Activated CD8-positive, alpha-beta memory T cell treated with anti-CD3 and anti-CD28 coated beads for 48 hours (primary cell): ENCODE measurements around the gene PCSK6.

Experiments
- DNase-seq, 3 experiments: peaks; one replicate each; pipeline ENCODE4 v3.0.0-alpha.2; 2020; ENCODE audit warnings: low read depth in 2 of 3, low spot score in 2 of 3

The PCSK6 gene

DNA sequence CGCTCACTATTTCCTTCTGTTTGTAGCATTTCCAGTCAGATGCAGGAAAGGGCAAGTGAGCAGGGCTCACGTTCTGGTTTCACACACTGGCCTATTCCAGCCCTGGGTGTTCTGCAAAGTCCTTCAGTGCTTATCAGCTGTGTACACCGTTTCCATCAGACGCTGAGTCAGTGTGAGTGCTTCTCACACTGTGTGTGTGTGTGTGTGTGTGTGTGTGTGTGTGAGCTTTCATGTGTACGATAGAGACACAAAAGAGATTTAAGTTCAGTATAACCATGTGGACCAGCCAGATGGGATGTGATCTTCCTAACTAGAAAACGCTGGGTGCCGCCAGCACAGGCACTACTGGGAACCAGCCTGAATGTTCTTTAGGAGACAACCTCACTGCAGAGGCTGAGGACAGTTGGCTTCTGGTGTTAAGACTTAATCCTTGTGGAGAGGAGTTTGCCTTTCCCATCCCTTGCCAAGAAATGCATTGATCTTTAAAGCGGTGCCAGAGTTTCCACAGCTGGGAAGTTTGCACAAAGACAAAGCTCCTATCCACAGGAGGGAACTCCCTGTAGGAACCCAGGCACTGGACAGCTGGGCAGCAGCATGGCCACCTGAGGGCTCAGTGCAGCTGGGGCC lies 233.8 kb downstream of the PCSK6 start:
- no peak for DNase-seq

DNA sequence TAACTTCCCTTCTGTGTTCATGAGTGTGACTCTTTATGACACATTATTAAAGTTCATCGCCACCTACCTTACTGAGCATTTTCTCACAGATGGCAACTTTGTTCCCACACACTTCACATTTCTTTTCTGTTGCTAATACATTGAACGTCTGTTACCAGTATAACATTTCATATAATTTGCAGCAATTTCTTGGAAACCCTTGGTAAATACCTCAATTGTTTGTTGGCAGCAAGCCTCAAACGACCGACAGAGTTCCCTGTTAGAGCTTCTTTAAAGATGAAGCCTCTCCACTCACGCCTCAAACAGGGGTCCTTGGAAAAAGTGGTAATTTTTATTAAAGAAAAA lies 234.5 kb downstream of the PCSK6 start:
- DNase-seq: no peak

DNA sequence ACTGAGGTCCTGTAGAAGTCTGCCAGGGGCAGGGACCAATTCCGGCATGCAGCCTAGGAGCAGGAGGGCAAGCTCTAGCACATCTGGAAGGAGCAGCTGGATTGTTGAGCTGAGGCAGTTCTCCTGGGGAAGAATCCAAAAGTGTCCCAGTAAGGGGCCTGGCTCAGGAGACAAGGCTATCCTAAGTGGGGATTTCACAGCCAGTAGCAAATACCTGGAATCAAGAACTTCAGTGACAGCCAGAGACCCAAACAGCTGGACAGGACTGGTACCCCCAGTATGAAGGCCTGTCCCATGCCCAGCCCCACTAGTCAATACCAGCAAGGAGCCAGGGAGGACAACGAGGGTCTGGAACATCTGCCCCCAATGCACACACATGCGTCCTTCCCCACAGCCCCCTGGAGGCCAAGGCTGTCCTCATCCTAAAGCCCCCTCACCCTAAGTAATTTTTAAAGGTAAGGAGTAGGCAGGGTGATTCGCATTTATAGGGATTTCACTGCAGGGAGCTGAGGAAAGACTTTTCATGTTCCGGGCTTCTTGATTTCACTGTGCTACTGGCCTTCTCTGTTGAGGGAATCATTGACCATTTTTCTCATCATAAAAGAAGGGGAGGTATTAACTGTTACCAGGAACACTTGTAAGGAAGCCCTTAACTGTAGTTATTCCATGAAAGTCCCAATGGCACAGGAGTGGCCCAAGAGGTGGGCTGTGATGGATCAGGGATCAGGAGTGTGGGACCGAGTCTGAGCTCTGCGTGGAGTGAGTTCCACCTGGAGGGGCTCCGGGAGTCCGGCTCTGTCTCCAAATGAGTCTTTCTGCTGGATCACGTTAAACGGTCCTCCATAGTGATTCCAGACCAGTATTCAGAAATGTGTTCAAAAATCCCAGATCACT lies 235.1 kb downstream of the PCSK6 start:
- DNase-seq: no peak
